H1 (cell line): ENCODE results near the gene PGM1. TPM values are rescaled to one million over a fixed set of nuclear protein-coding genes. Genes with fewer than 3 reads are reported as not detected.

Experiments used
- CTCF ChIA-PET: fragments of 300-600 bp; sonication (Branson Sonifier 250); formaldehyde crosslinking; loops from one replicate; lab custom pipeline; 2021; ENCODE audit not compliant: partially characterized antibody; lab: Charles Lee
- POLR2A ChIA-PET: fragments of 300-600 bp; sonication (Branson Sonifier 250); formaldehyde crosslinking; loops from one replicate; lab custom pipeline; 2021; ENCODE audit warnings: inconsistent platforms; ENCODE audit not compliant: partially characterized antibody; lab: Charles Lee
- DNase-seq, 2 experiments: peaks; one replicate each; pipeline versions ENCODE4 v3.0.0 to v3.0.0-alpha.2; 2010 to 2022; ENCODE audit warnings: low spot score in 2 of 2, low read depth in 1 of 2, mixed read lengths in 1 of 2
- FAIRE-seq: peaks from 2 replicates; lab custom pipeline; 2011; peaks lifted over from hg19 to GRCh38; lab: Jason Lieb, UNC
- H2AFZ ChIP-seq: 2 replicates; pipeline ENCODE4 v1.8.1; 2012; ENCODE audit warnings: low read length, inconsistent platforms
- H2AK5ac ChIP-seq: 2 replicates; pipeline ENCODE4 v1.6.1; 2013; ENCODE audit warnings: low read depth, low read length
- H2BK120ac ChIP-seq: replicated peaks from 2 replicates; pipeline ENCODE3; 2013; ENCODE audit warnings: low read depth, low read length, inconsistent platforms
- H2BK12ac ChIP-seq: 2 replicates; pipeline ENCODE4 v1.6.1; 2013; ENCODE audit warnings: low read depth, low read length
- H2BK15ac ChIP-seq: 2 replicates; pipeline ENCODE4 v1.6.1; 2013; ENCODE audit warnings: low read length
- H2BK20ac ChIP-seq: 2 replicates; pipeline ENCODE4 v1.6.1; 2013; ENCODE audit warnings: low read length
- H2BK5ac ChIP-seq: 2 replicates; pipeline ENCODE4 v1.6.1; 2013; ENCODE audit warnings: low read depth, low read length
- H3K14ac ChIP-seq: 2 replicates; pipeline ENCODE4 v1.6.1; 2013; ENCODE audit warnings: inconsistent platforms; ENCODE audit not compliant: insufficient read length
- H3K18ac ChIP-seq: 2 replicates; pipeline ENCODE4 v1.6.1; 2013; ENCODE audit warnings: low read length; ENCODE audit errors: extremely low read depth
- H3K23ac ChIP-seq: 2 replicates; pipeline ENCODE4 v1.6.1; 2013; ENCODE audit warnings: inconsistent platforms; ENCODE audit not compliant: insufficient read length
- H3K23me2 ChIP-seq: 2 replicates; pipeline ENCODE4 v1.6.1; 2013; ENCODE audit warnings: low read depth, low read length
- H3K27ac ChIP-seq: 2 replicates; pipeline ENCODE4 v1.6.1; 2011; ENCODE audit warnings: low read depth, low read length, inconsistent platforms
- H3K27me3 ChIP-seq, 4 experiments: replicated peaks in 1 of 4; 1 replicate in 1 of 4; 2 replicates in 3 of 4; pipeline versions ENCODE4 v1.6.1 to v1.8.1; 2011 to 2013; ENCODE audit warnings: low read length in 3 of 4, mild to moderate bottlenecking in 3 of 4, inconsistent platforms in 2 of 4, mixed read lengths in 2 of 4, moderate library complexity in 1 of 4; ENCODE audit not compliant: control insufficient read depth in 3 of 4, insufficient read depth in 3 of 4; ENCODE audit errors: extremely low read depth in 1 of 4
- H3K36me3 ChIP-seq, 4 experiments: 2 replicates each; pipeline versions ENCODE4 v1.6.1 to v1.8.1; 2011 to 2013; ENCODE audit warnings: mild to moderate bottlenecking in 4 of 4, low read length in 3 of 4, moderate library complexity in 2 of 4, control low read depth in 1 of 4, inconsistent platforms in 1 of 4; ENCODE audit not compliant: insufficient read depth in 4 of 4, control insufficient read depth in 2 of 4
- H3K4ac ChIP-seq: replicated peaks from 2 replicates; pipeline ENCODE3; 2013; ENCODE audit warnings: low read length, low read depth, mixed read lengths, inconsistent platforms; ENCODE audit not compliant: insufficient read length
- H3K4me1 ChIP-seq, 4 experiments: replicated peaks in 1 of 4; 1 replicate in 1 of 4; 2 replicates in 3 of 4; pipeline versions ENCODE4 v1.6.1 to v1.8.1; 2011 to 2013; ENCODE audit warnings: low read length in 3 of 4, inconsistent platforms in 2 of 4, mixed read lengths in 1 of 4; ENCODE audit not compliant: insufficient read depth in 4 of 4, control insufficient read depth in 3 of 4
- H3K4me2 ChIP-seq, 2 experiments: 2 replicates each; pipeline versions ENCODE4 v1.6.1 to v1.8.1; 2011 to 2013; ENCODE audit warnings: low read depth in 2 of 2, low read length in 2 of 2, control low read depth in 1 of 2, inconsistent platforms in 1 of 2, mild to moderate bottlenecking in 1 of 2; ENCODE audit not compliant: insufficient read depth in 1 of 2
- H3K4me3 ChIP-seq, 4 experiments: fragments of 200-600, 300-600 bp in 1 of 4; sonication (generic), shearing (Covaris generic), sonication (Bioruptor Twin) in 1 of 4; 2 replicates each; pipeline versions ENCODE4 v1.5.1 to v1.8.1; 2011 to 2016; ENCODE audit warnings: low read length in 4 of 4, low read depth in 3 of 4, control low read depth in 2 of 4, inconsistent platforms in 2 of 4, mild to moderate bottlenecking in 2 of 4, mixed read lengths in 1 of 4, moderate library complexity in 1 of 4; ENCODE audit not compliant: insufficient read depth in 2 of 4; ENCODE audit errors: extremely low read depth in 1 of 4
- H3K56ac ChIP-seq: replicated peaks from 2 replicates; pipeline ENCODE3; 2013; ENCODE audit warnings: low read depth, mild to moderate bottlenecking, mixed read lengths, low read length, inconsistent platforms; ENCODE audit not compliant: insufficient read length
- H3K79me1 ChIP-seq: 2 replicates; pipeline ENCODE4 v1.6.1; 2013; ENCODE audit warnings: low read depth, low read length, control low read depth
- H3K79me2 ChIP-seq, 2 experiments: 2 replicates each; pipeline versions ENCODE4 v1.6.1 to v1.8.1; 2012 to 2013; ENCODE audit warnings: low read length in 2 of 2, mild to moderate bottlenecking in 2 of 2, inconsistent platforms in 1 of 2; ENCODE audit not compliant: insufficient read depth in 2 of 2, control insufficient read depth in 1 of 2
- H3K9ac ChIP-seq, 4 experiments: replicated peaks in 1 of 4; 1 replicate in 1 of 4; 2 replicates in 3 of 4; pipeline versions ENCODE4 v1.6.1 to v1.8.1; 2011 to 2013; ENCODE audit warnings: low read depth in 3 of 4, low read length in 3 of 4, control low read depth in 2 of 4, mild to moderate bottlenecking in 2 of 4, moderate library complexity in 2 of 4, inconsistent platforms in 1 of 4; ENCODE audit errors: extremely low read depth in 1 of 4
- H3K9me3 ChIP-seq, 2 experiments: 2 replicates each; pipeline versions ENCODE4 v1.6.1 to v1.8.1; 2012 to 2013; ENCODE audit warnings: mild to moderate bottlenecking in 2 of 2, moderate library complexity in 2 of 2, control low read depth in 1 of 2, inconsistent platforms in 1 of 2, low read depth in 1 of 2, low read length in 1 of 2, mixed read lengths in 1 of 2; ENCODE audit not compliant: insufficient read depth in 2 of 2
- H4K20me1 ChIP-seq, 2 experiments: replicated peaks in 1 of 2; 2 replicates each; pipeline versions ENCODE3 to v1.8.1; 2011 to 2013; ENCODE audit warnings: inconsistent platforms in 2 of 2, low read length in 2 of 2, mild to moderate bottlenecking in 1 of 2; ENCODE audit not compliant: insufficient read depth in 2 of 2, control insufficient read depth in 1 of 2
- H4K5ac ChIP-seq: 2 replicates; pipeline ENCODE4 v1.6.1; 2013; ENCODE audit warnings: low read length, low read depth, mixed read lengths, inconsistent platforms; ENCODE audit not compliant: insufficient read length
- H4K8ac ChIP-seq: 2 replicates; pipeline ENCODE4 v1.8.0; 2013; ENCODE audit warnings: mild to moderate bottlenecking, moderate library complexity, low read length, inconsistent platforms; ENCODE audit not compliant: insufficient read depth; ENCODE audit errors: extremely low read depth
- H4K91ac ChIP-seq: replicated peaks from 2 replicates; pipeline ENCODE3; 2013; ENCODE audit warnings: low read length, mixed read lengths, inconsistent platforms; ENCODE audit not compliant: insufficient read length
- BCL11A ChIP-seq, 2 experiments: IDR thresholded peaks; one replicate each; pipeline ENCODE4 v1.6.1; 2011; ENCODE audit warnings: low read depth in 2 of 2, low read length in 2 of 2, mild to moderate bottlenecking in 2 of 2
- BRCA1 ChIP-seq: IDR thresholded peaks from 2 replicates; pipeline ENCODE4 v1.6.1; 2012; ENCODE audit warnings: low read depth, low read length, improper control_type of control experiment
- CBX5 ChIP-seq: fragments of 300-800, 300-1000 bp; sonication (generic); IDR thresholded peaks from 2 replicates; pipeline ENCODE4 v1.7.1; 2016; ENCODE audit warnings: antibody characterized with exemption, low read length, low read depth
- CBX8 ChIP-seq: fragments of 300-800, 300-1000 bp; sonication (generic); IDR thresholded peaks from 2 replicates; pipeline ENCODE4 v1.7.1; 2016; ENCODE audit warnings: low read depth, low read length, borderline replicate concordance
- CEBPB ChIP-seq: IDR thresholded peaks from 2 replicates; pipeline ENCODE4 v1.6.1; 2012; ENCODE audit warnings: low read depth, low read length
- GABPA ChIP-seq: IDR thresholded peaks from 2 replicates; pipeline ENCODE4 v1.6.1; 2011; ENCODE audit warnings: mild to moderate bottlenecking, low read length, moderate library complexity, borderline replicate concordance; ENCODE audit not compliant: insufficient read depth
- HDAC2 ChIP-seq, 2 experiments: fragments of 300-600 bp in 1 of 2; sonication (generic) in 1 of 2; IDR thresholded peaks; 2 replicates each; pipeline ENCODE4 v1.6.1; 2011 to 2012; ENCODE audit warnings: low read depth in 2 of 2, low read length in 2 of 2, mild to moderate bottlenecking in 2 of 2, moderate library complexity in 2 of 2, borderline replicate concordance in 1 of 2, inconsistent platforms in 1 of 2
- MAFK ChIP-seq: IDR thresholded peaks from 2 replicates; pipeline ENCODE4 v1.6.1; 2012; ENCODE audit warnings: low read depth, mild to moderate bottlenecking, improper control_type of control experiment, low read length
- POU5F1 ChIP-seq: IDR thresholded peaks from 2 replicates; pipeline ENCODE4 v1.6.1; 2011; ENCODE audit warnings: low read depth, mild to moderate bottlenecking, low read length, moderate library complexity
- SP2 ChIP-seq: IDR thresholded peaks from 2 replicates; pipeline ENCODE4 v1.6.1; 2012; ENCODE audit warnings: mild to moderate bottlenecking, low read length, inconsistent platforms
- SP4 ChIP-seq: IDR thresholded peaks from 2 replicates; pipeline ENCODE4 v1.6.1; 2012; ENCODE audit warnings: low read length, inconsistent platforms
- SUZ12 ChIP-seq: fragments of 200-600 bp; sonication (generic); IDR thresholded peaks from 2 replicates; pipeline ENCODE4 v1.6.1; 2012; ENCODE audit warnings: mild to moderate bottlenecking, inconsistent platforms, low read length, moderate library complexity, mixed read lengths
- USF2 ChIP-seq: IDR thresholded peaks from 2 replicates; pipeline ENCODE4 v1.6.1; 2011; ENCODE audit warnings: low read length, improper control_type of control experiment
- WGBS, 2 experiments: shearing (Covaris generic) in 1 of 2; methylation state at CpG; one replicate each; pipeline versions ENCODE4 v1.1.6 to v1.1.7; 2013 to 2015; ENCODE audit warnings: low lambda C conversion rate in 2 of 2, mixed read lengths in 2 of 2, inconsistent platforms in 1 of 2, low coverage in 1 of 2, missing lambda C conversion rate in 1 of 2; ENCODE audit not compliant: insufficient replicate concordance in 2 of 2, insufficient coverage in 1 of 2, insufficient read length in 1 of 2; ENCODE audit errors: extremely low coverage in 1 of 2, missing lambda C conversion rate in 1 of 2; 5-methylcytosine and 5-hydroxymethylcytosine counted together
- polyA plus RNA-seq, 7 experiments: library from polyadenylated mRNA; depleted of rRNA in 3 of 7; stranded (reverse) in 5 of 7; unstranded in 2 of 7; fragments of >200 nt in 5 of 7; fragments of 200-250 nt in 2 of 7; gene quantifications; 1 replicate in 5 of 7; 2 replicates in 1 of 7; 4 replicates in 1 of 7; pipeline versions ENCODE4 v1.2.1 to v1.2.3, GENCODE V29; 2011 to 2013; ENCODE audit warnings: missing spikeins in 2 of 7, mixed read lengths in 2 of 7
- total RNA-seq: library from RNA; stranded (reverse); fragmentation: NEBNext Ultra II Directional; extraction: Animal tissue kit (Norgen Biotek cat#: 25700); gene quantifications from 2 replicates; pipeline ENCODE4 v1.2.1, GENCODE V29; 2021

Gene PGM1
- total and polyA plus RNA-seq, 2 of the 8 experiments (the other 6 are each of a cell fraction or from before 2014, with no cell fraction given), result 33.0 to 65.4 TPM

DNA sequence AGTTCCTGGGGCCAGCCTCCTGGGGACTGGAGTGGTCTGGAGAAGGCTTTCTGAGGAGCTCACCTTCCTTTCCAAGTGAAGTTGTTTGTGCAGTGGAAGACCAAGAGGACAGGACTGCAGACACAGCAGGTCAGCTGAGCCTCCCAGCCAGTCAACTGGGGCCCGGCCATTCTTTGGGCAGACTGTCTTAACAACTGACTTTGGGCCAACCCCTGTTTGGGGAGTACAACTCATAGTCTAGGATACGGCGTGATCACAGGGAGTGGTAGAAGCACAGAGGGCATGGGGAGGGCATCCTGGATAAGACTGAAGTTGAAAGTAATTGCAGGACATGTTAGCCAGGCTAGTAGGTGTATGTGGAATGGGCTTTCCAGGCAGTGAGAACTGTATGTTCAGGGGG, 50.3 kb downstream of the PGM1 start:
- FAIRE-seq, result no peak
- CTCF ChIA-PET, result interaction anchor here (1.0 to 2.1 kb wide), 5 partner anchors 9 to 122 kb away, joined by 3 to 8 read pairs (median 4); no protein-coding TSS in a partner anchor
- POLR2A ChIA-PET, result no interaction called here
- TF ChIP-seq MAFK, result no peak
- no peak for TF ChIP-seq POU5F1
- TF ChIP-seq GABPA, result no peak
- TF ChIP-seq USF2, result no peak
- no peak for TF ChIP-seq SP4
- TF ChIP-seq BRCA1, result no peak
- TF ChIP-seq CBX5, result no peak
- no peak for TF ChIP-seq HDAC2 (IDR thresholded peaks at IDR 0.05; ENCODE audit: borderline replicate concordance in 1 of 2, low read depth in 2 of 2, low read length in 2 of 2)
- TF ChIP-seq CBX8, result no peak
- TF ChIP-seq SUZ12, result no peak
- TF ChIP-seq SP2, result no peak
- TF ChIP-seq CEBPB, result no peak
- no peak for TF ChIP-seq BCL11A (IDR thresholded peaks at IDR 0.05; ENCODE audit: low read depth in 2 of 2, low read length in 2 of 2)

More for the DNA sequence above, 50.3 kb downstream of the PGM1 start:
- Histone ChIP-seq H3K14ac (no peak overlapping the region), H3K4ac (no peak overlapping the region), H2BK5ac (no peak overlapping the region), H4K5ac (no peak overlapping the region), H2BK15ac (no peak overlapping the region), H3K9ac (no peak overlapping the region), H3K56ac (no peak overlapping the region), H3K9me3 (no peaks in the 10 kb centered on the region), H3K4me2 (no peak overlapping the region), H2BK12ac (no peak overlapping the region), H4K20me1 (no peaks in the 10 kb centered on the region), H2AFZ (no peak overlapping the region), H3K4me1 (no peaks in the 10 kb centered on the region), H3K36me3 (peaks cover 0 to 3% (median 1%) of the 10 kb centered on the region in 4 experiments; a peak in 2 of 8 replicates), H3K79me1 (no peaks in the 10 kb centered on the region), H3K27me3 (no peaks in the 10 kb centered on the region), H3K27ac (no peak overlapping the region), H3K79me2 (no peaks in the 10 kb centered on the region), H2AK5ac (no peak overlapping the region), H2BK20ac (no peak overlapping the region), H4K8ac (peak overlapping the region; percentile 48; the same call in 1 of the 2 replicates), H2BK120ac (no peak overlapping the region), H3K23me2 (no peaks in the 10 kb centered on the region), H4K91ac (no peak overlapping the region), H3K18ac (no peak overlapping the region), H3K4me3 (no peak overlapping the region), H3K23ac (no peak overlapping the region)
- WGBS, 2 experiments, result 100% methylated on average over 3 of the region's 3 CpGs; no CpG with 5 or more reads in 1 of the 2 experiments
- DNase-seq, result no peak
